NT2/D1 (cell line): ENCODE data around the gene ZNF644.

Experiments
- SUZ12 ChIP-seq: IDR thresholded peaks from 2 replicates; pipeline ENCODE4 v1.6.1; 2011; ENCODE audit not compliant: insufficient read length, insufficient read depth; ENCODE audit errors: extremely low read depth
- YY1 ChIP-seq: IDR thresholded peaks from 2 replicates; pipeline ENCODE4 v1.6.1; 2011; ENCODE audit not compliant: insufficient read length, insufficient read depth

DNA sequence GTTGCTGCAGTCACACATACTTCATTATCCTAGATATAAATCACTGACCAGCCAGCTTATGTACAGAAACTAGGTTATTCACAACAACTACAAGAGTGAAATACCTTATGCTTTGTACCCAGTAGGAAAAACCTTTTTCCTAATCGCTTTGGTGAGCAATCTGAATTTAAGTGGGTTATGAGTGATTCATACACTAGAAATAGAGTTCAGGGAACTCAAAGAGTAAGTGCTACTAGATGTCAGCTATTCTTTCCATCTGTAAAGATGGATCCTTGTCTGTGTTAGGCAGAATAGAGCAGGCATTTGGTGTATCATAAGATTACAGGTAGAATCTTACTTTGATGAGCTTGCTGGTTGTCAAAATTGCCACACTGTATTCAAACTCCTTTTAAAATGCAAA is 101.9 kb downstream of the ZNF644 start:
- no peak for TF ChIP-seq SUZ12
- no peak for TF ChIP-seq YY1
